Neural crest cell (in vitro differentiated cells): ENCODE results near the gene MYT1. TPM values are rescaled to one million over a fixed set of nuclear protein-coding genes. Genes with fewer than 3 reads are reported as not detected.

Source experiments
- DNase-seq: peaks from one replicate; pipeline ENCODE4 v3.0.0; 2021; ENCODE audit warnings: low read depth, mixed read lengths, low spot score
- H3K27ac Mint-ChIP-seq: one replicate; pipeline ENCODE4 v1.8.0; 2021; ENCODE audit warnings: mild to moderate bottlenecking, mixed read lengths; ENCODE audit not compliant: unreplicated experiment
- H3K27me3 Mint-ChIP-seq: 2 replicates; pipeline ENCODE4 v1.8.0; 2021; ENCODE audit warnings: low read depth, mild to moderate bottlenecking, mixed read lengths
- H3K36me3 Mint-ChIP-seq: 2 replicates; pipeline ENCODE4 v1.8.0; 2021; ENCODE audit warnings: low read depth, mild to moderate bottlenecking, mixed read lengths
- H3K4me1 Mint-ChIP-seq: 2 replicates; pipeline ENCODE4 v1.8.0; 2021; ENCODE audit warnings: mixed read lengths
- H3K4me3 Mint-ChIP-seq: one replicate; pipeline ENCODE4 v1.8.0; 2021; ENCODE audit warnings: mild to moderate bottlenecking, mixed read lengths
- H3K9me3 Mint-ChIP-seq: 2 replicates; pipeline ENCODE4 v1.8.0; 2021; ENCODE audit warnings: mixed read lengths
- total RNA-seq: library from RNA; stranded (reverse); gene quantifications from 2 replicates; pipeline ENCODE4 v1.2.1, GENCODE V29; 2021
- TF ChIP-seq, protein P1 (sequence below): fragments of 200-600 bp; sonication (generic); conservative IDR thresholded peaks from 2 replicates; pipeline ENCODE4 v1.5.0; 2021; ENCODE audit warnings: antibody characterized with exemption, mild to moderate bottlenecking

The MYT1 gene
- total RNA-seq, 1 donor from 2014 or later: 4.3 TPM

DNA sequence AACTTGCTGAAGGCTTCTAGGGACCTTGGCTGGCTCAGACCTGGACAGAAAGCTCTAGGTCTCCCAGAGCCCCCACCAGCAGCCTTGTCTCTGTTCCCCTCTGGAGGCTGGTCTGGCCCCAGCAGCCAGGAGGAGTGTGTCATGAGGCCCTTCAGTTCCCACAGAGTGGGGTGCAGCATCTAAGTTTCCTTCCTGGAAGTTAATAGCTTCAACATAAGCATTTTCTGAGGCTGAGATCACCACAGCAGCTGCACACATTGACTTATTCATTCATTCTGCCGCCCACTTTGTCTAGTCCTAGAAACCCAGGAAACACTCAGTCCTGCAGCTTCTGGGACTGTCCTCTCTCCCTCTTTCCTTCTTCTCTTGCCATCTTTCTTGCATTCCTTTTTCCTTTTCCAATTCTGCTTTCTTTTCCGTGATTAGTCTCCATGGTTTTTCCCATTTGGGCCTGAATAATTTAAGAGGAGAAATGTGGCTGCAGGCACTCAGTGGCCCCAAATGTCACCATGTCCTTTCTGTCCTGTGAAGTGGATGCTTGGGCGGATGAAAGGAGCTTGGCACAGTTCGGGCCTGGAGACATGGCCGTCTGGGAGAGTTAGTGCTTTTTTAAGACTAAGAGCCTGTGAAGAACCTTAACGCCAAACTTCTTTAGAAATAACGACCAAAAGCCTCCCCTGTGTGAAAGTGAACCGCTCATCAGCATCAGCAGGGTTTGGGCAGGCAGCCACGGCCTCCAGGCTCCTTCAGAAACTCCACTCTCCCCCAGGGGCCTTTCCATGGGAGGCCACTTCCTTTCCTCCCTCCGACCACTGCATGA, 60.3 kb downstream of the MYT1 start:
- Mint-ChIP-seq H3K27me3 (no peaks in the 10 kb centered on the region), H3K4me1 (peaks cover 35% of the 10 kb centered on the region), H3K27ac (peak overlapping the region; percentile 28), H3K9me3 (no peaks in the 10 kb centered on the region), H3K36me3 (no peaks in the 10 kb centered on the region), H3K4me3 (no peak overlapping the region)
- no peak for DNase-seq
- TF ChIP-seq, protein P1, sequence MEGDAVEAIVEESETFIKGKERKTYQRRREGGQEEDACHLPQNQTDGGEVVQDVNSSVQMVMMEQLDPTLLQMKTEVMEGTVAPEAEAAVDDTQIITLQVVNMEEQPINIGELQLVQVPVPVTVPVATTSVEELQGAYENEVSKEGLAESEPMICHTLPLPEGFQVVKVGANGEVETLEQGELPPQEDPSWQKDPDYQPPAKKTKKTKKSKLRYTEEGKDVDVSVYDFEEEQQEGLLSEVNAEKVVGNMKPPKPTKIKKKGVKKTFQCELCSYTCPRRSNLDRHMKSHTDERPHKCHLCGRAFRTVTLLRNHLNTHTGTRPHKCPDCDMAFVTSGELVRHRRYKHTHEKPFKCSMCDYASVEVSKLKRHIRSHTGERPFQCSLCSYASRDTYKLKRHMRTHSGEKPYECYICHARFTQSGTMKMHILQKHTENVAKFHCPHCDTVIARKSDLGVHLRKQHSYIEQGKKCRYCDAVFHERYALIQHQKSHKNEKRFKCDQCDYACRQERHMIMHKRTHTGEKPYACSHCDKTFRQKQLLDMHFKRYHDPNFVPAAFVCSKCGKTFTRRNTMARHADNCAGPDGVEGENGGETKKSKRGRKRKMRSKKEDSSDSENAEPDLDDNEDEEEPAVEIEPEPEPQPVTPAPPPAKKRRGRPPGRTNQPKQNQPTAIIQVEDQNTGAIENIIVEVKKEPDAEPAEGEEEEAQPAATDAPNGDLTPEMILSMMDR: no peak

DNA sequence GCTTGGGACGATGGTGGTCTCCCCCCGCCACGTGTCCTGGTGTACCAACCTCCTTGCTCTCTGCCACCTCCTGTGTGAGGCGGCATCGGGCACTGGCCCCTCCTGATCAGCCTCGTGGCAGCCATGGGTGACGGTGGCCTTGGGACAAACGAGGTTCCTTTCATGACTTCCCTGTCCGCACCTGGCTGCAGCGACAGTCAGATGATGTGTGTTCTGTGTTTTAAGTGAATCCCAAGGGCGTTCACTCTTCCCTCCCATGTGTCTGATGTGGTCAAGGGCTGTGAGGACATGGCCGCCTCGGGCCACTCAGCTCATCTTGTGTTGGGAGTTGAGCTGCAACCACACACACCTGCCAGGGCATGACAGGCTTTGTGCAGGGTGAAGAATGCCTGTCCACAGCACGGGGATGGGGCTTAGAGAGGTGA, 60.9 kb downstream of the MYT1 start:
- no peaks in the 10 kb centered on the region for H3K36me3 Mint-ChIP-seq
- H3K4me1 Mint-ChIP-seq: peaks cover 35% of the 10 kb centered on the region
- no peak for DNase-seq
- no peak overlapping the region for H3K27ac Mint-ChIP-seq
- H3K9me3 Mint-ChIP-seq: no peaks in the 10 kb centered on the region
- no peaks in the 10 kb centered on the region for H3K27me3 Mint-ChIP-seq
- no peak overlapping the region for H3K4me3 Mint-ChIP-seq
- TF ChIP-seq, protein P1: no peak

DNA sequence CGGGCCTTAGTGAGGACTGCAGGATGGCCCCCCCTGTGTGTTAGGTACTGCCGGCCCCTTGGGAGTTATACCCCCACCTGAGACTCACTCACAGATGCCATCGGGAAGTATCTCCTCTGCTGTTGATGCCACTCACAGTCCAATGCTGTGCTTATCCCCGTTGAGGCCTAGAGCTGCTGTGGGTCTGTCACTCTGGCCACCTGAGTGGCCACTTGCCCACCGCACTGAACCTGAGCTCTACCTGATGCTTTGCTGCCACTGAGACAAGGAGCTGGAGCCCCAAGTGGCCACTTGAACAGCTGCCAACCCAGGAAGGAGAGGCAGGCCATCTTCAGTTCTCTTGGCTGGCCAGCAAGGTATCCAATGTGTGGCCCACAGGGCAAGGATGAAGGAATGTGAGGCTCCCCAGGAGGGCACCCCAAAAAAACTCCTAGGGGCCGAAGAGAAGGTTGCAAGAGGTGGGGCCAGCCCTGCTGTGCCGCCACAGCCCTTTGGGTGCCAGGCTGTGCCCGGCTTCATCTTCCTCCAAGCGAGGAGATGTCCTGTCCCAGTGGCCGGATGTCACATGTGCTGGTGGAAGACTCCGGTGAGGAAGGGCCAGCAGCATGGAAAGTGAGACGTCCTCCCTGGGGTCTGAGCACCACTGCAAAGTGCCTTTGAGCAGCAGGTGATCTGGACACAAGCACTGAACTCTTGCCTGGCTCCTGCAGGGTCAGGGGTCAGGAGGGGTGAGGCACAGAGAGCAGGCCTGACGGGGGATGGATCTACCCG, 61.8 kb downstream of the MYT1 start:
- Mint-ChIP-seq H3K27me3 (no peaks in the 10 kb centered on the region), H3K9me3 (no peaks in the 10 kb centered on the region), H3K27ac (no peak overlapping the region), H3K4me1 (peaks cover 36% of the 10 kb centered on the region), H3K4me3 (no peak overlapping the region), H3K36me3 (no peaks in the 10 kb centered on the region)
- TF ChIP-seq, protein P1: no peak
- no peak for DNase-seq

DNA sequence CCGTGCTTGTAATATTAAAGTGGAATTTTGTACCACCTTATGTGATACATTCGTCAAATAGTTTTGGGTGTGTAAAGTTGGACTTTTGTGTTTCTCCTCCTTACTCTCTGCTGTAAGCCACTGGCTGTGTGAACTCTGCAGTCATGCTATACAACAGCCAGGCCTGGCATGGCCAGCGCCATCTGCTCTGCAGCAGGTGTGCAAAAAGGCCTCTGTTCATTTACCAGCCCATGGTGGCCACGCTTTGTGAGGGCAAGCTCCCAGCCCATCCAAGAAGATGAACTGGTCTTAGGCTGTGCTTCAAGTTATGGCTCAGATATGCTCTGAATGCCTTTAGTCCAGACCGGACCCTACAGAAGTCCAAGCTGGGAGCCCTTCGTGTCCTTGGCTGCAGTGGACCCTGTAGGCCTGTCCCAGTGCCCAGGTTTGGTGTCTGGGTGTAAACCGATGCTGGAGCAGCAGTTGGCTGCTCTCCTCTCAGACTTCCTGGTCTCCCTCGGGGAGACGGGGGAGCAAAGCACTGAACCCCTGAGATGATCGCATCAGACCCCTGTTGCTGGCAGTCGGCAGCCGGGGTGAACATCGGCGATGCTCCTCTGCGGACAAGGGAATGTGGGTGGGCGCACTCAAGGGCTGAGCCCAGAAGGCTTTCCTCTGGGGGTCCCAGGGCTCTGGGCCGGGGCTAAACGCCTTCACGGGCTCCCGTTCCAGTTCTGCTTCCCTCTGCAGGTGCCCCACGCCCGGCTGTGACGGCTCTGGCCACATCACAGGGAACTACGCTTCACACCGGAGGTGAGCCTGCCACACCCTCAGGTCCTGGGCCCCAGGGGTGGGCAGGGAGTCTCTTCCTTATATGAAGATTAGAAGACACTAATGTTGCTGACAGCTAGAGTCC, 62.7 kb downstream of the MYT1 start:
- Mint-ChIP-seq H3K27ac (no peak overlapping the region), H3K9me3 (no peaks in the 10 kb centered on the region), H3K27me3 (no peaks in the 10 kb centered on the region), H3K4me3 (no peak overlapping the region), H3K4me1 (peaks cover 31% of the 10 kb centered on the region), H3K36me3 (no peaks in the 10 kb centered on the region)
- TF ChIP-seq, protein P1: no peak
- DNase-seq: no peak

DNA sequence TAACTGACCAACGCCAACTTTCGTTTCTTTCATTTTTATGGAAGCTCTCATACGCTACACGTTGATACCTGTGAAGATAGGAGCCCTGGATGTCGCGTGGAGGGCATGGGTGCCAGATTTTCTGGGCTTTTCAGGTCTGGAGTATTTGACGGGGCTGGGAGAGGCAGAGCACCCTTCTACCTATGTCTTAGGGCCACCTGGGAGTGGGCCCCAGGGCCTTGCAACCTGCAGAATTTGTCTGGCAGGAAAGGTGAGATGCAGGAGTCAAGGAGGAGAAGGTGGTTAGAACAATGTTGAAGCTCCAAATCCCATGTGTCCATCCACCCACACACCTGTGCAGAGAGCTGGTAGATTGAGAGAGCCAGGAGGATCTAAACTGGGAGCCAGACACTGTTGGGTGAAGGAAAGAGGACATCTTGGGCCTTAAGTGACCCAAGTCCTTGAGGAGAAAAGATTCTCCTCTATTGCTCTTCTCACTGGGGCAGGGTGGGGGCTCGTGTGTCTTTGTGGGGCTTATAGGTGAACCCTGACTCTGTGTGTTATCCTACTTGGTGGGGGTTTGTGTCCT, 63.9 kb downstream of the MYT1 start:
- Mint-ChIP-seq H3K4me3 (no peak overlapping the region), H3K27ac (no peak overlapping the region), H3K4me1 (peaks cover 27% of the 10 kb centered on the region), H3K9me3 (no peaks in the 10 kb centered on the region), H3K27me3 (no peaks in the 10 kb centered on the region), H3K36me3 (no peaks in the 10 kb centered on the region)
- DNase-seq: no peak
- TF ChIP-seq, protein P1: no peak
